ENCODE results near the gene PLXDC2.

- no peak for TF ChIP-seq CTCF (IDR thresholded peaks at IDR 0.05)
- TF ChIP-seq FOSL2 (IDR thresholded peaks at IDR 0.05): no peak
- no peak for TF ChIP-seq FOSL2 (CRISPR knock-in tag; IDR thresholded peaks at IDR 0.05)
- TF ChIP-seq HMGXB4 (CRISPR knock-in tag; IDR thresholded peaks at IDR 0.05; ENCODE audit: borderline replicate concordance): no peak
- TF ChIP-seq BHLHE40 (IDR thresholded peaks at IDR 0.05; ENCODE audit: low read depth, low read length): no peak
- TF ChIP-seq CBX8 (IDR thresholded peaks at IDR 0.05): no peak
These were observed 121.8 kb downstream of the PLXDC2 start for GRCh38 chr10:19937989-19938388.

Measured in A549 (cell line).